HepG2 (cell line): Measurements from ENCODE around the gene NKX3-2. TPM values are rescaled to one million over a fixed set of nuclear protein-coding genes. Genes with fewer than 3 reads are reported as not detected.

Source experiments
- ATAC-seq: fragments of 200-7000 bp; cut with Tn5 transposase; 3 replicates; pipeline ENCODE4 v1.9.1; 2020; ENCODE audit warnings: mild to moderate bottlenecking, moderate library complexity
- BruUV-seq: library from RNA; stranded (reverse); fragments of 400-500 nt; replicated peaks from 2 replicates; lab custom pipeline; 2021; lab: Mats Ljungman, UMichigan
- CTCF ChIA-PET: fragments of 300-600 bp; formaldehyde crosslinking; extraction: SDS; loops from one replicate; lab custom pipeline; 2021; ENCODE audit warnings: low total read pairs, inconsistent platforms, low intra/inter-chr PET ratio; lab: Yijun Ruan, JAX
- POLR2A ChIA-PET: fragments of 350-600 bp; sonication (Branson Sonifier 250); formaldehyde crosslinking; loops from one replicate; lab custom pipeline; 2020; ENCODE audit warnings: antibody characterized with exemption, inconsistent platforms; lab: Yijun Ruan, JAX
- DNase-seq: peaks from one replicate; pipeline ENCODE4 v3.0.0-alpha.2; 2015; ENCODE audit warnings: low spot score
- FAIRE-seq: peaks from 3 replicates; lab custom pipeline; 2011; peaks lifted over from hg19 to GRCh38; lab: Jason Lieb, UNC
- H2AFZ ChIP-seq: one replicate; pipeline ENCODE4 v1.6.1; 2011; ENCODE audit warnings: low read length, inconsistent platforms
- H3K27ac ChIP-seq: fragments of 300-600 bp; 3 replicates; pipeline ENCODE4 v1.8.0; 2011; ENCODE audit warnings: mixed run types, mild to moderate bottlenecking, mixed read lengths, low read length, inconsistent platforms; ENCODE audit not compliant: insufficient read depth; ENCODE audit errors: extremely low read length
- H3K27me3 ChIP-seq, 2 experiments: fragments of 200-600 bp in 1 of 2; 2 replicates in 1 of 2; 3 replicates in 1 of 2; pipeline versions ENCODE4 v1.6.0 to v1.8.0; 2011; ENCODE audit warnings: low read length in 2 of 2, mild to moderate bottlenecking in 2 of 2, moderate library complexity in 2 of 2, inconsistent platforms in 1 of 2; ENCODE audit not compliant: insufficient read depth in 2 of 2, control insufficient read depth in 1 of 2
- H3K36me3 ChIP-seq, 2 experiments: fragments of 200-600 bp in 1 of 2; replicated peaks in 1 of 2; 2 replicates in 1 of 2; 3 replicates in 1 of 2; pipeline versions ENCODE4 v1.5.1 to v1.8.0; 2011; ENCODE audit warnings: low read length in 2 of 2, inconsistent platforms in 1 of 2; ENCODE audit not compliant: insufficient read depth in 2 of 2, control insufficient read depth in 1 of 2
- H3K4me1 ChIP-seq: 2 replicates; pipeline ENCODE4 v1.5.1; 2012; ENCODE audit warnings: low read length, inconsistent platforms; ENCODE audit not compliant: insufficient read depth
- H3K4me2 ChIP-seq: 2 replicates; pipeline ENCODE4 v1.6.0; 2011; ENCODE audit warnings: low read depth, low read length, inconsistent platforms
- H3K4me3 ChIP-seq, 3 experiments: fragments of 200-600 bp in 1 of 3; sonication (generic), shearing (Covaris generic) in 1 of 3; replicated peaks in 1 of 3; 2 replicates each; pipeline ENCODE4 v1.5.1; 2011 to 2016; ENCODE audit warnings: low read length in 3 of 3, inconsistent platforms in 2 of 3, low read depth in 2 of 3, mild to moderate bottlenecking in 2 of 3, control low read depth in 1 of 3, mixed read lengths in 1 of 3; ENCODE audit not compliant: insufficient read depth in 1 of 3
- H3K79me2 ChIP-seq: one replicate; pipeline ENCODE4 v1.6.1; 2011; ENCODE audit warnings: low read length, inconsistent platforms; ENCODE audit not compliant: insufficient read depth
- H3K9ac ChIP-seq: 2 replicates; pipeline ENCODE4 v1.6.0; 2011; ENCODE audit warnings: mild to moderate bottlenecking, low read depth, low read length, inconsistent platforms; ENCODE audit not compliant: insufficient read depth
- H3K9me3 ChIP-seq: 2 replicates; pipeline ENCODE4 v1.5.1; 2012; ENCODE audit warnings: mild to moderate bottlenecking, low read length
- H4K20me1 ChIP-seq: 2 replicates; pipeline ENCODE4 v1.6.0; 2011; ENCODE audit warnings: inconsistent platforms, mild to moderate bottlenecking, low read length, moderate library complexity; ENCODE audit not compliant: insufficient read depth
- ATF7 ChIP-seq, 2 experiments: fragments of 450-650 bp in 1 of 2; sonication (generic) in 1 of 2; formaldehyde crosslinking in 1 of 2; IDR thresholded peaks; 2 replicates each; pipeline versions ENCODE4 v1.4.0 to v1.6.1; 2016 to 2020; ENCODE audit warnings: antibody characterized with exemption in 1 of 2, mild to moderate bottlenecking in 1 of 2, missing genetic modification reagents in 1 of 2
- HNRNPL ChIP-seq: fragments of 200-400 bp; formaldehyde crosslinking; IDR thresholded peaks from 2 replicates; pipeline ENCODE4 v1.6.1; 2017; ENCODE audit warnings: mild to moderate bottlenecking, low read depth, low read length
- KAT8 ChIP-seq: IDR thresholded peaks from 2 replicates; pipeline ENCODE4 v1.6.1; 2016; ENCODE audit warnings: missing genetic modification reagents, missing compliant biosample characterization
- MAFK ChIP-seq, 2 experiments: IDR thresholded peaks in 1 of 2; conservative IDR thresholded peaks in 1 of 2; 2 replicates each; pipeline ENCODE4 v1.6.1; 2011; ENCODE audit warnings: improper control_type of control experiment in 2 of 2, low read length in 2 of 2
- SETDB1 ChIP-seq: sonication (generic); formaldehyde crosslinking; IDR thresholded peaks from 2 replicates; pipeline ENCODE4 v1.5.1; 2020; ENCODE audit warnings: missing genetic modification reagents, mild to moderate bottlenecking, borderline replicate concordance
- SPEN ChIP-seq: sonication (generic); formaldehyde crosslinking; IDR thresholded peaks from 2 replicates; pipeline ENCODE4 v1.5.1; 2020; ENCODE audit warnings: low read depth, mild to moderate bottlenecking, missing genetic modification reagents
- WGBS: methylation state at CpG from one replicate; pipeline ENCODE4 v1.1.6; 2017; ENCODE audit warnings: low lambda C conversion rate; 5-methylcytosine and 5-hydroxymethylcytosine counted together
- in situ Hi-C: cut with HindIII; loops from 2 replicates; pipeline ENCODE4 v1.10.0; 2017; ENCODE audit warnings: low pct_unique_long_range_greater_than_20kb; ENCODE audit not compliant: extremely low pct_ligation_motif_present
- intact Hi-C: fragments of 100-400 bp; cut with micrococcal nuclease; formaldehyde crosslinking; loops from one replicate; pipeline ENCODE4 v1.10.0; 2022; ENCODE audit not compliant: unreplicated experiment
- polyA plus RNA-seq, 8 experiments: library from polyadenylated mRNA; depleted of rRNA in 3 of 8; stranded (reverse) in 7 of 8; unstranded in 1 of 8; fragments of >200 nt; fragmentation: Illumina TruSeq in 4 of 8; extraction: Trizol in 4 of 8; gene quantifications; 2 replicates each; pipeline versions ENCODE4 v1.2.1 to v1.2.3, GENCODE V29; 2011 to 2016; ENCODE audit warnings: low read depth in 4 of 8, missing spikeins in 1 of 8, mixed read lengths in 1 of 8; ENCODE audit not compliant: insufficient read depth in 1 of 8
- total RNA-seq, 5 experiments: library from RNA; depleted of rRNA; stranded (reverse); fragments of >200 nt; fragmentation: Illumina TruSeq; extraction: Trizol; gene quantifications; 2 replicates each; pipeline ENCODE4 v1.2.3, GENCODE V29; 2016; ENCODE audit warnings: low read depth in 1 of 5
- TF ChIP-seq, protein P1 (sequence below): sonication (generic); formaldehyde crosslinking; IDR thresholded peaks from 2 replicates; pipeline ENCODE4 v1.4.0; 2020; ENCODE audit warnings: mild to moderate bottlenecking, missing genetic modification reagents, borderline replicate concordance

NKX3-2 gene
- total and polyA plus RNA-seq, 2 of the 13 experiments (the other 11 are each of a cell fraction or from before 2014, with no cell fraction given) = 0.07 to 0.13 TPM

DNA sequence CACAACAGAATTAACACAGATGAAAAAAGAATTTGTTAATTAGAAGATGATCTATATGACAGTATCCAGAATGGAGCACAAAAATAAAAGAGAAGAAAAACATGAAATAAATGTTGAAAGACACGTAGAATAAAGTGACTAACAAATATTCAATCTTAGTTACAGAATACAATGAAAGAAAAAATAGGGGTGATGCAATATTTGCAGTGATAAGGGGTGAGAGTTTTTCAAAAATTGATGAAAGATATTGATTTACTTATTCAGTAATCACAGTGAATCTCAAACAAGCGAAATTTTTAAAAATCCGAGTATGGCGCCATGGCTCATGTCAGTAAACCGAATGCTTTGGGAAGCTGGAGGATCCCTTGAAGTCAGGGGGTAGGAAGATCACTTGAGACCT is 39.9 kb downstream of the NKX3-2 start:
- 67% methylated on average over 5 of the region's 5 CpGs for WGBS
- POLR2A ChIA-PET = no interaction called here

DNA sequence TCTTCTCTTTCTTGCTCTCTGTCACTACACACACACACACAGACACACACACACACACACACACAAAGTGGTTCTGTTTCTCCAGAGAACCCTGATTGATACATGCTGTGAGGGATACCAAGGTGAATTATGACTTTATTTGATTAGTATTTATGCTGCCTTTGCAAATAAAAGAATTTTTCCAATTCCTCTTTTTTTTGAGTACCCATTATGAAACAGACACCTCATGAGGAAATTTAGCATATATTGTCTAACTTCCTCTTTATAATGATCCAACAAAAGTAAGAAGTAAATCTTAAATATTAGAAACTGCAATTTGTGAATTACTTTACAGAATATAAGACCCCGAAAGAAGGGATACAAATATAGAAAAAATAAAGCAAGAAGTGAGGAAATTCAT is 45.8 kb downstream of the NKX3-2 start:
- ChIA-PET CTCF (no interaction called here), POLR2A (no interaction called here)
- ATAC-seq (no peak), DNase-seq (no peak), FAIRE-seq (no peak)
- in situ Hi-C loops = no loop called here
- Histone ChIP-seq H3K4me2 (no peak overlapping the region), H3K36me3 (no peaks in the 10 kb centered on the region), H3K79me2 (no peaks in the 10 kb centered on the region), H3K9me3 (no peaks in the 10 kb centered on the region), H3K4me1 (no peaks in the 10 kb centered on the region), H3K27me3 (peaks cover 0 to 4% of the 10 kb centered on the region in 2 experiments; a peak in 1 of 5 replicates), H3K4me3 (no peak overlapping the region), H3K27ac (no peak overlapping the region), H2AFZ (no peak overlapping the region), H3K9ac (no peak overlapping the region), H4K20me1 (no peaks in the 10 kb centered on the region)
- no TSS peak for BruUV-seq
- no peak for TF ChIP-seq KAT8 (CRISPR knock-in tag)
- TF ChIP-seq MAFK (conservative IDR thresholded peaks at IDR 0.05 in 1 of 2, IDR thresholded peaks at IDR 0.05 in 1 of 2; ENCODE audit: low read length in 2 of 2) = 0 out of 4 replicates have a peak, but pooled peaks of 1 of the 2 experiments have one; percentile 16
- WGBS = 4% methylated on average over 1 of the region's 1 CpG
- intact Hi-C loops = no loop called here

More for the DNA sequence above, 39.9 kb downstream of the NKX3-2 start:
- TF ChIP-seq ATF7 (IDR thresholded peaks at IDR 0.05) (peak; percentile 46; the same call in 1 of the 2 replicates), ATF7 (CRISPR knock-in tag; IDR thresholded peaks at IDR 0.05) (no peak), HNRNPL (no peak), SETDB1 (CRISPR knock-in tag) (no peak), SPEN (no peak)
- TF ChIP-seq, protein P1, sequence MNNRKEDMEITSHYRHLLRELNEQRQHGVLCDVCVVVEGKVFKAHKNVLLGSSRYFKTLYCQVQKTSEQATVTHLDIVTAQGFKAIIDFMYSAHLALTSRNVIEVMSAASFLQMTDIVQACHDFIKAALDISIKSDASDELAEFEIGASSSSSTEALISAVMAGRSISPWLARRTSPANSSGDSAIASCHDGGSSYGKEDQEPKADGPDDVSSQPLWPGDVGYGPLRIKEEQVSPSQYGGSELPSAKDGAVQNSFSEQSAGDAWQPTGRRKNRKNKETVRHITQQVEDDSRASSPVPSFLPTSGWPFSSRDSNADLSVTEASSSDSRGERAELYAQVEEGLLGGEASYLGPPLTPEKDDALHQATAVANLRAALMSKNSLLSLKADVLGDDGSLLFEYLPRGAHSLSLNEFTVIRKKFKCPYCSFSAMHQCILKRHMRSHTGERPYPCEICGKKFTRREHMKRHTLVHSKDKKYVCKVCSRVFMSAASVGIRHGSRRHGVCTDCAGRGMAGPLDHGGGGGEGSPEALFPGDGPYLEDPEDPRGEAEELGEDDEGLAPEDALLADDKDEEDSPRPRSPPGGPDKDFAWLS = no peak
- TF ChIP-seq, all 625 proteins: peak for 1
- intact Hi-C loops (no loop called here), in situ Hi-C loops (no loop called here)
- Histone ChIP-seq H4K20me1 (no peaks in the 10 kb centered on the region), H3K9ac (no peak overlapping the region), H3K4me1 (no peaks in the 10 kb centered on the region), H3K9me3 (no peaks in the 10 kb centered on the region), H2AFZ (no peak overlapping the region), H3K27ac (no peak overlapping the region), H3K36me3 (no peaks in the 10 kb centered on the region), H3K27me3 (no peaks in the 10 kb centered on the region), H3K4me2 (no peak overlapping the region), H3K4me3 (no peak overlapping the region), H3K79me2 (no peaks in the 10 kb centered on the region)
- FAIRE-seq (no peak), DNase-seq (no peak), ATAC-seq (no peak)
- BruUV-seq = no TSS peak
- CTCF ChIA-PET = no interaction called here
